Keratinocyte (primary cell): ENCODE results near the gene AEN. TPM values are rescaled to one million over a fixed set of nuclear protein-coding genes. Genes with fewer than 3 reads are reported as not detected.

ENCODE experiments used
- DNase-seq: peaks from one replicate; pipeline ENCODE4 v3.0.0-alpha.2; 2011; ENCODE audit warnings: low read depth, missing footprints, low spot score
- FAIRE-seq: peaks from 2 replicates; lab custom pipeline; 2011; peaks lifted over from hg19 to GRCh38; lab: Jason Lieb, UNC
- H2AFZ ChIP-seq: 2 replicates; pipeline ENCODE4 v1.6.0; 2012; ENCODE audit warnings: low read length, control low read depth, inconsistent platforms; ENCODE audit not compliant: control insufficient read depth
- H3K27ac ChIP-seq: 2 replicates; pipeline ENCODE4 v1.5.1; 2011; ENCODE audit warnings: low read length; ENCODE audit not compliant: control insufficient read depth, insufficient read depth
- H3K27me3 ChIP-seq: 3 replicates; pipeline ENCODE4 v1.6.0; 2011; ENCODE audit warnings: low read length; ENCODE audit not compliant: control insufficient read depth, insufficient read depth; ENCODE audit errors: extremely low read depth
- H3K36me3 ChIP-seq, 2 experiments: 2 replicates in 1 of 2; 3 replicates in 1 of 2; pipeline ENCODE4 v1.5.1; 2011; ENCODE audit warnings: low read length in 2 of 2, mild to moderate bottlenecking in 1 of 2; ENCODE audit not compliant: control insufficient read depth in 2 of 2, insufficient read depth in 2 of 2; ENCODE audit errors: extremely low read depth in 1 of 2
- H3K4me1 ChIP-seq: 3 replicates; pipeline ENCODE4 v1.5.1; 2011; ENCODE audit warnings: low read length; ENCODE audit not compliant: control insufficient read depth, insufficient read depth; ENCODE audit errors: extremely low read depth
- H3K4me2 ChIP-seq: 3 replicates; pipeline ENCODE4 v1.6.0; 2011; ENCODE audit warnings: low read depth, low read length; ENCODE audit not compliant: control insufficient read depth, insufficient read depth; ENCODE audit errors: extremely low read depth
- H3K4me3 ChIP-seq, 3 experiments: fragments of 200-600 bp in 1 of 3; sonication (generic) in 1 of 3; 2 replicates in 2 of 3; 3 replicates in 1 of 3; pipeline ENCODE4 v1.5.1; 2011 to 2016; ENCODE audit warnings: low read length in 3 of 3, mild to moderate bottlenecking in 3 of 3, control low read depth in 2 of 3, inconsistent platforms in 1 of 3, low read depth in 1 of 3, mixed read lengths in 1 of 3, mixed run types in 1 of 3, moderate library complexity in 1 of 3; ENCODE audit not compliant: control insufficient read depth in 2 of 3, insufficient read depth in 2 of 3; ENCODE audit errors: extremely low read depth in 1 of 3
- H3K79me2 ChIP-seq: 2 replicates; pipeline ENCODE4 v1.6.0; 2012; ENCODE audit warnings: low read length; ENCODE audit not compliant: control insufficient read depth, insufficient read depth
- H3K9ac ChIP-seq: 3 replicates; pipeline ENCODE4 v1.6.0; 2011; ENCODE audit warnings: low read length; ENCODE audit not compliant: control insufficient read depth, insufficient read depth; ENCODE audit errors: extremely low read depth
- H3K9me1 ChIP-seq: 3 replicates; pipeline ENCODE4 v1.6.0; 2011; ENCODE audit warnings: low read length; ENCODE audit not compliant: control insufficient read depth, insufficient read depth; ENCODE audit errors: extremely low read depth
- H3K9me3 ChIP-seq: 2 replicates; pipeline ENCODE4 v1.5.1; 2012; ENCODE audit warnings: low read depth, low read length; ENCODE audit not compliant: control insufficient read depth
- H4K20me1 ChIP-seq: 3 replicates; pipeline ENCODE4 v1.6.0; 2011; ENCODE audit warnings: low read length; ENCODE audit not compliant: control insufficient read depth, insufficient read depth; ENCODE audit errors: extremely low read depth
- EZH2 ChIP-seq: IDR thresholded peaks from one replicate; pipeline ENCODE4 v1.6.1; 2012; ENCODE audit warnings: inconsistent platforms, mild to moderate bottlenecking, low read length, moderate library complexity
- dilution Hi-C: fragments of 300-500 bp; cut with MboI; formaldehyde crosslinking; loops from one replicate; pipeline ENCODE4 v1.7.0; 2020; ENCODE audit warnings: low sequenced_read_pairs; ENCODE audit not compliant: extremely low pct_ligation_motif_present
- polyA plus RNA-seq, 5 experiments: library from polyadenylated mRNA; depleted of rRNA in 3 of 5; stranded (reverse) in 3 of 5; stranded (forward) in 1 of 5; unstranded in 1 of 5; fragments of >200 nt; gene quantifications; 1 replicate in 1 of 5; 2 replicates in 3 of 5; 3 replicates in 1 of 5; pipeline versions ENCODE4 v1.2.1 to v1.2.3, GENCODE V29; 2011 to 2012; ENCODE audit warnings: missing spikeins in 2 of 5, low read depth in 1 of 5, low replicate concordance in 1 of 5
- TF ChIP-seq, protein P1 (sequence below), 3 experiments: IDR thresholded peaks in 1 of 3; conservative IDR thresholded peaks in 1 of 3; optimal IDR thresholded peaks in 1 of 3; 2 replicates in 2 of 3; 3 replicates in 1 of 3; pipeline versions ENCODE3 to v1.5.1; 2011; ENCODE audit warnings: low read length in 3 of 3, mild to moderate bottlenecking in 3 of 3, moderate library complexity in 2 of 3, control low read depth in 1 of 3, inconsistent platforms in 1 of 3; ENCODE audit not compliant: insufficient read depth in 2 of 3; ENCODE audit errors: extremely low read depth in 1 of 3

Gene AEN
- polyA plus RNA-seq, 1 donor (not counting 4 experiments of a cell fraction or from before 2014, with no cell fraction given), result 27.5 TPM

DNA sequence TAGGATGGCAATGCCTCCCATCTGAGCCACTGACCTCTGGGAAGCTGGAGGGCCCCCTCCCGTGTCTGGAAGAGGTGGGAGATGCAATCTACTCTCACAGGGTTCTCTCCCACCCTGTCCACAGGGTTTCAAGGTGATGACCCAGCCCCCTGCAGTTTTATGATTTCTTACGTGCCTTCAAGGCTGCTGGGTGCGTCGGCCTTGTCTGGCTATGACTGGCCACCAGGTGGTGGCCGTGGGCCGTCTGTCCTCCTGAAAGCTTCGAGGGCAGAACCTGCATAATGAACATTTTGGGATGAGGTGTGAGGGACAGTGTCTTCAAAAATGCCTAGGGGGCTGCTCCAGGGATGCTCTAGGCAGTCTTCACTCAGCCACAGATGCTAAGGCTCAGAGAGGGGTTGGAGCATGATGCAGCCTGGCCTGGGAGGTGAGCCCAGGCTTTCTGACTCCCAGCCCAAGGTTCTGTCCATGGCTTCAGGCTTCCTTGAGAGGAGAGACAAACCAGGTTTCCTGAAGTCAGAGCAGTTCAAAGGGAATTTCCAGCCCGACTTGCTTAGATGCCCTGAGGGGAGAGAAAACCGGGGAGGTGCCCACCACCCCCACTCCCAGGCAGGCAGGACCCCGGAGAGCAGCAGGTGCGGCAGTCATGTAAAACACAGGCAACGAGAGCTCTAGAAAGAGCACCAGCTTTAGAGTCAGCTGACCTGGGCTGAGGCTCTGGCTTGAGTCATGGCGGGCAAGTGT lies 36.4 kb downstream of the AEN start:
- dilution Hi-C loops, result no loop called here
- Histone ChIP-seq H3K27ac (no peak overlapping the region), H3K9ac (no peak overlapping the region), H4K20me1 (no peaks in the 10 kb centered on the region), H3K4me1 (peaks cover 27% of the 10 kb centered on the region), H3K4me2 (no peak overlapping the region), H3K9me1 (no peaks in the 10 kb centered on the region), H3K36me3 (no peaks in the 10 kb centered on the region), H3K4me3 (no peak overlapping the region), H3K79me2 (no peaks in the 10 kb centered on the region), H3K9me3 (no peaks in the 10 kb centered on the region), H3K27me3 (no peaks in the 10 kb centered on the region), H2AFZ (no peak overlapping the region)
- FAIRE-seq, result peak; percentile 63
- TF ChIP-seq EZH2, result no peak
- TF ChIP-seq, protein P1, sequence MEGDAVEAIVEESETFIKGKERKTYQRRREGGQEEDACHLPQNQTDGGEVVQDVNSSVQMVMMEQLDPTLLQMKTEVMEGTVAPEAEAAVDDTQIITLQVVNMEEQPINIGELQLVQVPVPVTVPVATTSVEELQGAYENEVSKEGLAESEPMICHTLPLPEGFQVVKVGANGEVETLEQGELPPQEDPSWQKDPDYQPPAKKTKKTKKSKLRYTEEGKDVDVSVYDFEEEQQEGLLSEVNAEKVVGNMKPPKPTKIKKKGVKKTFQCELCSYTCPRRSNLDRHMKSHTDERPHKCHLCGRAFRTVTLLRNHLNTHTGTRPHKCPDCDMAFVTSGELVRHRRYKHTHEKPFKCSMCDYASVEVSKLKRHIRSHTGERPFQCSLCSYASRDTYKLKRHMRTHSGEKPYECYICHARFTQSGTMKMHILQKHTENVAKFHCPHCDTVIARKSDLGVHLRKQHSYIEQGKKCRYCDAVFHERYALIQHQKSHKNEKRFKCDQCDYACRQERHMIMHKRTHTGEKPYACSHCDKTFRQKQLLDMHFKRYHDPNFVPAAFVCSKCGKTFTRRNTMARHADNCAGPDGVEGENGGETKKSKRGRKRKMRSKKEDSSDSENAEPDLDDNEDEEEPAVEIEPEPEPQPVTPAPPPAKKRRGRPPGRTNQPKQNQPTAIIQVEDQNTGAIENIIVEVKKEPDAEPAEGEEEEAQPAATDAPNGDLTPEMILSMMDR (optimal IDR thresholded peaks at IDR 0.05 in 1 of 3, IDR thresholded peaks at IDR 0.05 in 1 of 3, conservative IDR thresholded peaks at IDR 0.05 in 1 of 3; ENCODE audit: extremely low read depth in 1 of 3, insufficient read depth in 2 of 3, low read length in 3 of 3), result peak; percentile 83 to 86 (median 83)
- DNase-seq, result no peak

DNA sequence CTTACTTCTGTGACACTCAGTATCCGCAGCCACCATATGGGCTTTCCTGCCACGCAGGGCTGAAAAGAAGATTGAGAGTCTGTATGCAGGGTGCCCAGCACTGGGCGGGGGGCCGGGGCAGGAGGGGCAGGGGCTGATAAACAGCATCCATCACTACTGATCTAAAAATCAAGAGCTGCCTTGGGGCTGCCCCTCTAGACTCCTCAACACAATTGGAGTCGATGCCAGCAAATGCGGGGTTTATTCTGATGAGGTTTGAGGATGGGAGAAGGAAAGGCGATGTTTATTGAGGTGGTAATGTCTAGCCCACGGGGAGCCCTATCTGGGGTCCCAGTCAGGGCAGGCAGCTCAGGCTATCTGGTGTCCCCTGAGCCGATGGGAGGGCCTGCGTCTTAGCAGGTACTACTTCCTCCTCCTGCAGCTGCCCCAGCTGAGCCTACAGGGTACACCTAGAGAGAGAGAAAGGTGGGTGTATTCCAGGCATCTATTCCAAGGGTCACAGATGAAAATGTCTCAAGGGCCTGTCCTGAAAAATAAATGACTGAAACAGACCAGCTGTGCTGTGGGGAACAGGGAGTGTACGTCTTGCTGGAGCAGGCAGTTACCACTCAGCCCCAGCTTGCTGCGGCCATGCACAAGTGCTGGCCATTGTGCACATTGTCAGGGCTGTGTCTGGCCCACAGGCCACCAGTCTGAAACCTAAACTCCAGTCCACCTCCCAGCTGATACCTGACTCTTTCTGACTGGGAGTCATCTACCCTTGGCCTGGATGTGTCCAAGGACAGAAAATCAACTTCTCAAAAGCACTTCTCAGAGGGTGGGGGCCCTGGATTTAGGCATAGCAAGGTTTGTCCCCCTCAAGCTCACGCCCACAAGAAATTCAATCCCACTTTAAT lies 37.2 kb downstream of the AEN start:
- H3K4me1 ChIP-seq, result peaks cover 22% of the 10 kb centered on the region
- H3K79me2 ChIP-seq, result no peaks in the 10 kb centered on the region
- H4K20me1 ChIP-seq, result no peaks in the 10 kb centered on the region
- H3K27me3 ChIP-seq, result no peaks in the 10 kb centered on the region
- no peak overlapping the region for H3K4me2 ChIP-seq
- TF ChIP-seq EZH2, result no peak
- TF ChIP-seq, protein P1 (optimal IDR thresholded peaks at IDR 0.05 in 1 of 3, IDR thresholded peaks at IDR 0.05 in 1 of 3, conservative IDR thresholded peaks at IDR 0.05 in 1 of 3; ENCODE audit: extremely low read depth in 1 of 3, insufficient read depth in 2 of 3, low read length in 3 of 3), result no peak
- H2AFZ ChIP-seq, result no peak overlapping the region
- dilution Hi-C loops, result no loop called here
- H3K27ac ChIP-seq, result no peak overlapping the region
- H3K4me3 ChIP-seq, result no peak overlapping the region
- no peak overlapping the region for H3K9ac ChIP-seq
- no peaks in the 10 kb centered on the region for H3K9me3 ChIP-seq
- no peak for DNase-seq
- no peaks in the 10 kb centered on the region for H3K36me3 ChIP-seq
- no peak for FAIRE-seq
- H3K9me1 ChIP-seq, result no peaks in the 10 kb centered on the region
